Endothelial cell of umbilical vein (primary cell): ENCODE data around the gene ATP6V0A4. TPM values are rescaled to one million over a fixed set of nuclear protein-coding genes. Genes with fewer than 3 reads are reported as not detected.

Experiments
- BruUV-seq: library from RNA; stranded (reverse); fragments of 400-500 nt; replicated peaks from 2 replicates; lab custom pipeline; 2021; lab: Mats Ljungman, UMichigan
- CTCF ChIA-PET: fragments of 300-600, 350-600 bp; sonication (Branson Sonifier 250); formaldehyde crosslinking; loops from one replicate; lab custom pipeline; 2021; ENCODE audit warnings: antibody characterized with exemption, inconsistent platforms; lab: Charles Lee
- POLR2A ChIA-PET: fragments of 300-600, 350-600 bp; sonication (Branson Sonifier 250); formaldehyde crosslinking; loops from one replicate; lab custom pipeline; 2021; ENCODE audit warnings: antibody characterized with exemption, inconsistent platforms; lab: Charles Lee
- DNase-seq: peaks from one replicate; pipeline ENCODE4 v3.0.0-alpha.2; 2011; ENCODE audit warnings: low read depth, low spot score
- FAIRE-seq: peaks from 2 replicates; lab custom pipeline; 2011; peaks lifted over from hg19 to GRCh38; lab: Jason Lieb, UNC
- H2AFZ ChIP-seq: 2 replicates; pipeline ENCODE4 v1.6.0; 2012; ENCODE audit warnings: low read depth, low read length, control low read depth, inconsistent platforms
- H3K27ac ChIP-seq: 2 replicates; pipeline ENCODE4 v1.5.1; 2011; ENCODE audit warnings: low read depth, mild to moderate bottlenecking, control low read depth, low read length, moderate library complexity; ENCODE audit not compliant: insufficient read depth
- H3K27me3 ChIP-seq, 2 experiments: 2 replicates each; pipeline versions ENCODE4 v1.6.0 to v1.6.1; 2011; ENCODE audit warnings: low read length in 2 of 2, mixed read lengths in 1 of 2; ENCODE audit not compliant: control insufficient read depth in 2 of 2, insufficient read depth in 2 of 2
- H3K36me3 ChIP-seq, 2 experiments: 2 replicates in 1 of 2; 3 replicates in 1 of 2; pipeline ENCODE4 v1.5.1; 2011; ENCODE audit warnings: low read length in 2 of 2, mild to moderate bottlenecking in 1 of 2, moderate library complexity in 1 of 2; ENCODE audit not compliant: control insufficient read depth in 2 of 2, insufficient read depth in 2 of 2; ENCODE audit errors: extremely low read depth in 1 of 2
- H3K4me1 ChIP-seq: 3 replicates; pipeline ENCODE4 v1.5.1; 2011; ENCODE audit warnings: mild to moderate bottlenecking, low read length; ENCODE audit not compliant: control insufficient read depth, insufficient read depth; ENCODE audit errors: extremely low read depth
- H3K4me2 ChIP-seq: 2 replicates; pipeline ENCODE4 v1.6.1; 2011; ENCODE audit warnings: low read length, control low read depth, mixed read lengths; ENCODE audit not compliant: insufficient read depth
- H3K4me3 ChIP-seq, 3 experiments: fragments of 200-600 bp in 1 of 3; sonication (generic), shearing (Covaris generic) in 1 of 3; replicated peaks in 1 of 3; 2 replicates each; pipeline ENCODE4 v1.5.1; 2011 to 2016; ENCODE audit warnings: control low read depth in 3 of 3, low read length in 3 of 3, mild to moderate bottlenecking in 2 of 3, inconsistent platforms in 1 of 3, low read depth in 1 of 3, moderate library complexity in 1 of 3; ENCODE audit not compliant: insufficient read depth in 1 of 3
- H3K79me2 ChIP-seq: 2 replicates; pipeline ENCODE4 v1.6.0; 2012; ENCODE audit warnings: low read length, inconsistent platforms; ENCODE audit not compliant: control insufficient read depth, insufficient read depth
- H3K9ac ChIP-seq: replicated peaks from 2 replicates; pipeline ENCODE3; 2011; ENCODE audit warnings: low read length, control low read depth; ENCODE audit not compliant: insufficient read depth; ENCODE audit errors: extremely low read depth
- H3K9me1 ChIP-seq: replicated peaks from 3 replicates; pipeline ENCODE4 v1.6.0; 2011; ENCODE audit warnings: mild to moderate bottlenecking, low read length; ENCODE audit not compliant: control insufficient read depth, insufficient read depth; ENCODE audit errors: extremely low read depth
- H3K9me3 ChIP-seq: replicated peaks from 2 replicates; pipeline ENCODE4 v1.5.1; 2012; ENCODE audit warnings: low read length, inconsistent platforms; ENCODE audit not compliant: control insufficient read depth, insufficient read depth
- H4K20me1 ChIP-seq: replicated peaks from 2 replicates; pipeline ENCODE3; 2011; ENCODE audit warnings: mild to moderate bottlenecking, low read length; ENCODE audit not compliant: control insufficient read depth, insufficient read depth; ENCODE audit errors: extremely low read depth
- EZH2 ChIP-seq: IDR thresholded peaks from 2 replicates; pipeline ENCODE4 v1.6.1; 2012; ENCODE audit warnings: borderline replicate concordance, low read depth, mild to moderate bottlenecking, moderate library complexity, low read length, inconsistent platforms; ENCODE audit not compliant: severe bottlenecking
- FOS ChIP-seq: IDR thresholded peaks from 2 replicates; pipeline ENCODE4 v1.6.1; 2011; ENCODE audit warnings: mild to moderate bottlenecking, low read length, moderate library complexity, borderline replicate concordance; ENCODE audit not compliant: insufficient read depth
- GATA2 ChIP-seq: IDR thresholded peaks from 2 replicates; pipeline ENCODE4 v1.7.0; 2011; ENCODE audit warnings: low read depth, mild to moderate bottlenecking, moderate library complexity, mixed read lengths, low read length; ENCODE audit not compliant: insufficient read length, insufficient read depth
- JUN ChIP-seq: IDR thresholded peaks from 2 replicates; pipeline ENCODE4 v1.6.1; 2011; ENCODE audit warnings: borderline replicate concordance, low read depth; ENCODE audit not compliant: insufficient read length, insufficient read depth
- MYC ChIP-seq: IDR thresholded peaks from one replicate; pipeline ENCODE4 v1.6.1; 2011; ENCODE audit warnings: mild to moderate bottlenecking, low read depth, low read length
- POLR2A ChIP-seq: IDR thresholded peaks from 2 replicates; pipeline ENCODE4 v1.6.1; 2012; ENCODE audit warnings: low read depth, mild to moderate bottlenecking, control low read depth, low read length
- POLR2AphosphoS5 ChIP-seq: IDR thresholded peaks from 2 replicates; pipeline ENCODE4 v1.6.1; 2012; ENCODE audit warnings: low read depth, mild to moderate bottlenecking, control low read depth, low read length, moderate library complexity; ENCODE audit not compliant: insufficient read depth
- dilution Hi-C: fragments of 300-500 bp; cut with MboI; formaldehyde crosslinking; loops from one replicate; pipeline ENCODE4 v1.15.0; 2019; ENCODE audit warnings: low sequenced_read_pairs; ENCODE audit not compliant: extremely low pct_ligation_motif_present
- intact Hi-C: fragments of 100-400 bp; cut with micrococcal nuclease; formaldehyde crosslinking; loops from one replicate; pipeline ENCODE4 v1.10.0; 2022
- polyA plus RNA-seq, 4 experiments: library from polyadenylated mRNA; depleted of rRNA in 3 of 4; stranded (reverse) in 3 of 4; unstranded in 1 of 4; fragments of >200 nt; gene quantifications; 2 replicates each; pipeline versions ENCODE4 v1.2.1 to v1.2.3, GENCODE V29; 2011 to 2012; ENCODE audit warnings: missing spikeins in 1 of 4
- total RNA-seq: library from RNA; stranded (reverse); gene quantifications from 2 replicates; pipeline ENCODE4 v1.2.3, GENCODE V29; 2021
- TF ChIP-seq, protein P1 (sequence below), 2 donors: IDR thresholded peaks; 1 replicate in 1 of 2; 2 replicates in 1 of 2; pipeline ENCODE4 v1.5.1; 2011; ENCODE audit warnings: low read length in 2 of 2, mild to moderate bottlenecking in 2 of 2, moderate library complexity in 2 of 2, control low read depth in 1 of 2, inconsistent platforms in 1 of 2, low read depth in 1 of 2; ENCODE audit not compliant: insufficient read depth in 1 of 2; ENCODE audit errors: extremely low read depth in 1 of 2
- TF ChIP-seq, protein P2 (sequence below): IDR thresholded peaks from 2 replicates; pipeline ENCODE4 v1.6.1; 2011; ENCODE audit not compliant: insufficient read depth, insufficient read length

The ATP6V0A4 gene
- total and polyA plus RNA-seq, 2 donors (not counting 3 experiments of a cell fraction or from before 2014, with no cell fraction given): 0.07 to 0.24 TPM

DNA sequence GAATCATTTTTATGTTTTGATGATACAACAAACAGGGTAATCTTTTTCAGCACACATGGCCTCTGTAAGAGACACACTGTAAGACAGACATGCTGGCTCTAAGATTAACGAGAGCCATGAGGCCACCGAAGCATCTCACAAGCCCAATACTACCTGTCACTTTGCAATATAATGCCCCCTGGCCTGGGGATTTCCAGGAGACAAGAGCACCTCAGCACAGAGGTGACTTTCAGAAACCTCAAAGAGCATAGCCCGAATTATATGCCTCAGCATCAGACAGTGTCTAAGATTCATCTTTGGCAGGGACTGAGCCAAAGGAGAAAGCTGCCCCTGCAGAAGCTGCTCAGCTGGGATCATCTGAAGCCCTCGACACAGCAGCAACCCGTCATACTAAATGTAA is 44.4 kb downstream of the ATP6V0A4 start:
- DNase-seq (no peak), FAIRE-seq (no peak)
- intact Hi-C loops (no loop called here), dilution Hi-C loops (no loop called here)
- Histone ChIP-seq H3K4me2 (no peak overlapping the region), H3K27ac (no peak overlapping the region), H3K4me3 (no peak overlapping the region), H3K4me1 (no peaks in the 10 kb centered on the region), H3K79me2 (no peaks in the 10 kb centered on the region), H3K36me3 (no peaks in the 10 kb centered on the region), H3K27me3 (no peaks in the 10 kb centered on the region), H3K9ac (no peak overlapping the region), H3K9me1 (no peaks in the 10 kb centered on the region), H4K20me1 (no peaks in the 10 kb centered on the region), H3K9me3 (no peaks in the 10 kb centered on the region), H2AFZ (no peak overlapping the region)
- BruUV-seq: no TSS peak
- TF ChIP-seq, protein P1, sequence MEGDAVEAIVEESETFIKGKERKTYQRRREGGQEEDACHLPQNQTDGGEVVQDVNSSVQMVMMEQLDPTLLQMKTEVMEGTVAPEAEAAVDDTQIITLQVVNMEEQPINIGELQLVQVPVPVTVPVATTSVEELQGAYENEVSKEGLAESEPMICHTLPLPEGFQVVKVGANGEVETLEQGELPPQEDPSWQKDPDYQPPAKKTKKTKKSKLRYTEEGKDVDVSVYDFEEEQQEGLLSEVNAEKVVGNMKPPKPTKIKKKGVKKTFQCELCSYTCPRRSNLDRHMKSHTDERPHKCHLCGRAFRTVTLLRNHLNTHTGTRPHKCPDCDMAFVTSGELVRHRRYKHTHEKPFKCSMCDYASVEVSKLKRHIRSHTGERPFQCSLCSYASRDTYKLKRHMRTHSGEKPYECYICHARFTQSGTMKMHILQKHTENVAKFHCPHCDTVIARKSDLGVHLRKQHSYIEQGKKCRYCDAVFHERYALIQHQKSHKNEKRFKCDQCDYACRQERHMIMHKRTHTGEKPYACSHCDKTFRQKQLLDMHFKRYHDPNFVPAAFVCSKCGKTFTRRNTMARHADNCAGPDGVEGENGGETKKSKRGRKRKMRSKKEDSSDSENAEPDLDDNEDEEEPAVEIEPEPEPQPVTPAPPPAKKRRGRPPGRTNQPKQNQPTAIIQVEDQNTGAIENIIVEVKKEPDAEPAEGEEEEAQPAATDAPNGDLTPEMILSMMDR (IDR thresholded peaks at IDR 0.05; ENCODE audit: extremely low read depth in 1 of 2, insufficient read depth in 1 of 2, low read depth in 1 of 2, low read length in 2 of 2): no peak
- TF ChIP-seq GATA2 (no peak), MYC (no peak), POLR2A (no peak), POLR2AphosphoS5 (no peak), FOS (no peak), JUN (no peak), EZH2 (no peak)
- TF ChIP-seq, protein P2, sequence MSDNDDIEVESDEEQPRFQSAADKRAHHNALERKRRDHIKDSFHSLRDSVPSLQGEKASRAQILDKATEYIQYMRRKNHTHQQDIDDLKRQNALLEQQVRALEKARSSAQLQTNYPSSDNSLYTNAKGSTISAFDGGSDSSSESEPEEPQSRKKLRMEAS: no peak
- POLR2A ChIA-PET: no interaction called here
- CTCF ChIA-PET: no interaction called here
